ENCODE data around the gene ASCL3. TPM values are rescaled to one million over a fixed set of nuclear protein-coding genes. Genes with fewer than 3 reads are reported as not detected.

The ASCL3 gene
- polyA plus RNA-seq, 1 donor (not counting 4 experiments of a cell fraction or from before 2014, with no cell fraction given), result not detected

GRCh38 chr11:8927233-8927632 lies 15.6 kb downstream of the ASCL3 start:
- Histone ChIP-seq H4K20me1 (ENCODE audit: control insufficient read depth, extremely low read depth, insufficient read depth, low read length) (no peaks in the 10 kb centered on the region), H3K9me3 (ENCODE audit: control insufficient read depth, low read depth, low read length) (no peaks in the 10 kb centered on the region), H3K27ac (ENCODE audit: control insufficient read depth, insufficient read depth, low read length) (no peak overlapping the region), H3K9me1 (ENCODE audit: control insufficient read depth, extremely low read depth, insufficient read depth, low read length) (no peaks in the 10 kb centered on the region), H3K9ac (ENCODE audit: control insufficient read depth, extremely low read depth, insufficient read depth, low read length) (no peak overlapping the region), H3K4me3 (ENCODE audit: control insufficient read depth in 2 of 3, extremely low read depth in 1 of 3, insufficient read depth in 2 of 3, low read depth in 1 of 3, low read length in 3 of 3) (no peak overlapping the region), H2AFZ (ENCODE audit: control insufficient read depth, low read length) (no peak overlapping the region), H3K36me3 (ENCODE audit: control insufficient read depth in 2 of 2, extremely low read depth in 1 of 2, insufficient read depth in 2 of 2, low read length in 2 of 2) (peaks cover 4 to 6% of the 10 kb centered on the region in 2 experiments), H3K79me2 (ENCODE audit: control insufficient read depth, insufficient read depth, low read length) (no peaks in the 10 kb centered on the region), H3K27me3 (ENCODE audit: control insufficient read depth, extremely low read depth, insufficient read depth, low read length) (no peaks in the 10 kb centered on the region), H3K4me1 (ENCODE audit: control insufficient read depth, extremely low read depth, insufficient read depth, low read length) (peaks cover 10% of the 10 kb centered on the region), H3K4me2 (ENCODE audit: control insufficient read depth, extremely low read depth, insufficient read depth, low read depth, low read length) (no peak overlapping the region)
- dilution Hi-C loops (cut with MboI; ENCODE audit: extremely low pct_ligation_motif_present, low sequenced_read_pairs), result no loop called here
- TF ChIP-seq, protein P1, sequence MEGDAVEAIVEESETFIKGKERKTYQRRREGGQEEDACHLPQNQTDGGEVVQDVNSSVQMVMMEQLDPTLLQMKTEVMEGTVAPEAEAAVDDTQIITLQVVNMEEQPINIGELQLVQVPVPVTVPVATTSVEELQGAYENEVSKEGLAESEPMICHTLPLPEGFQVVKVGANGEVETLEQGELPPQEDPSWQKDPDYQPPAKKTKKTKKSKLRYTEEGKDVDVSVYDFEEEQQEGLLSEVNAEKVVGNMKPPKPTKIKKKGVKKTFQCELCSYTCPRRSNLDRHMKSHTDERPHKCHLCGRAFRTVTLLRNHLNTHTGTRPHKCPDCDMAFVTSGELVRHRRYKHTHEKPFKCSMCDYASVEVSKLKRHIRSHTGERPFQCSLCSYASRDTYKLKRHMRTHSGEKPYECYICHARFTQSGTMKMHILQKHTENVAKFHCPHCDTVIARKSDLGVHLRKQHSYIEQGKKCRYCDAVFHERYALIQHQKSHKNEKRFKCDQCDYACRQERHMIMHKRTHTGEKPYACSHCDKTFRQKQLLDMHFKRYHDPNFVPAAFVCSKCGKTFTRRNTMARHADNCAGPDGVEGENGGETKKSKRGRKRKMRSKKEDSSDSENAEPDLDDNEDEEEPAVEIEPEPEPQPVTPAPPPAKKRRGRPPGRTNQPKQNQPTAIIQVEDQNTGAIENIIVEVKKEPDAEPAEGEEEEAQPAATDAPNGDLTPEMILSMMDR (optimal IDR thresholded peaks at IDR 0.05 in 1 of 3, IDR thresholded peaks at IDR 0.05 in 1 of 3, conservative IDR thresholded peaks at IDR 0.05 in 1 of 3; ENCODE audit: extremely low read depth in 1 of 3, insufficient read depth in 2 of 3, low read length in 3 of 3), result no peak
- TF ChIP-seq EZH2 (IDR thresholded peaks at IDR 0.05; ENCODE audit: low read length), result no peak
- FAIRE-seq (no peak), DNase-seq (ENCODE audit: low read depth, low spot score) (no peak)

DNA sequence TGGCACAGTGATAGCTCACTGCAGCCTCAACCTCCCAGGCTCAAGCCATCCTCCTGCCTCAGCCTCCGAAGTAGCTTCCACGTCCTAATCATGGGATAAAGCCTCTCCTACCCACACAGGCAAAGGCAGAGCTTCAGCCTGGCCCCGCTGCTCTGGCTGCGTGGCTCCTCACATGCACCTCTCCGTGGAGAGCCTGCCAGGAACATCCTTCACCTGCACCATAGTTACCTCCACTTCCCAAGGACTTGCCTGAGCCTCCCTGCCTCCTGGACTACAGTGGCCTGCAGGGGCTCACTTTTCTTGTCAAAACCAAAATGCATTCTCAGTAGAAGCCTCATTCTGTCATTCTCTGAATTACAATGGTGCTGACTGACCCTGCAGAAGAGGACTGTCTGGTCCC lies 16.6 kb downstream of the ASCL3 start:
- dilution Hi-C loops (cut with MboI; ENCODE audit: extremely low pct_ligation_motif_present, low sequenced_read_pairs), result no loop called here

More for the DNA sequence above, 16.6 kb downstream of the ASCL3 start:
- H4K20me1 ChIP-seq (ENCODE audit: control insufficient read depth, extremely low read depth, insufficient read depth, low read length), result no peaks in the 10 kb centered on the region
- H3K9me1 ChIP-seq (ENCODE audit: control insufficient read depth, extremely low read depth, insufficient read depth, low read length), result no peaks in the 10 kb centered on the region
- no peak overlapping the region for H2AFZ ChIP-seq (ENCODE audit: control insufficient read depth, low read length)
- no peaks in the 10 kb centered on the region for H3K27me3 ChIP-seq (ENCODE audit: control insufficient read depth, extremely low read depth, insufficient read depth, low read length)
- no peak overlapping the region for H3K4me3 ChIP-seq (ENCODE audit: control insufficient read depth in 2 of 3, extremely low read depth in 1 of 3, insufficient read depth in 2 of 3, low read depth in 1 of 3, low read length in 3 of 3)
- FAIRE-seq (no peak), DNase-seq (ENCODE audit: low read depth, low spot score) (no peak)
- H3K27ac ChIP-seq (ENCODE audit: control insufficient read depth, insufficient read depth, low read length), result no peak overlapping the region
- peaks cover 10% of the 10 kb centered on the region for H3K4me1 ChIP-seq (ENCODE audit: control insufficient read depth, extremely low read depth, insufficient read depth, low read length)
- no peak overlapping the region for H3K9ac ChIP-seq (ENCODE audit: control insufficient read depth, extremely low read depth, insufficient read depth, low read length)
- H3K9me3 ChIP-seq (ENCODE audit: control insufficient read depth, low read depth, low read length), result no peaks in the 10 kb centered on the region
- H3K36me3 ChIP-seq (ENCODE audit: control insufficient read depth in 2 of 2, extremely low read depth in 1 of 2, insufficient read depth in 2 of 2, low read length in 2 of 2), result peaks cover 4 to 9% of the 10 kb centered on the region in 2 experiments
- H3K4me2 ChIP-seq (ENCODE audit: control insufficient read depth, extremely low read depth, insufficient read depth, low read depth, low read length), result no peak overlapping the region
- H3K79me2 ChIP-seq (ENCODE audit: control insufficient read depth, insufficient read depth, low read length), result no peaks in the 10 kb centered on the region
- TF ChIP-seq EZH2 (IDR thresholded peaks at IDR 0.05; ENCODE audit: low read length), result no peak
- TF ChIP-seq, protein P1 (optimal IDR thresholded peaks at IDR 0.05 in 1 of 3, IDR thresholded peaks at IDR 0.05 in 1 of 3, conservative IDR thresholded peaks at IDR 0.05 in 1 of 3; ENCODE audit: extremely low read depth in 1 of 3, insufficient read depth in 2 of 3, low read length in 3 of 3), result no peak

Data from keratinocyte (primary cell).